GM12878 (cell line): ENCODE results near the gene DELE1. TPM values are rescaled to one million over a fixed set of nuclear protein-coding genes. Genes with fewer than 3 reads are reported as not detected.

Experiments used
- ATAC-seq: fragments of 200-7000 bp; cut with Tn5 transposase; 3 replicates; pipeline ENCODE4 v1.9.1; 2020; ENCODE audit warnings: mild to moderate bottlenecking, moderate library complexity
- BruUV-seq: library from RNA; stranded (reverse); fragments of 400-500 nt; replicated peaks from 2 replicates; lab custom pipeline; 2021; lab: Mats Ljungman, UMichigan
- CTCF ChIA-PET: fragments of 300-600 bp; sonication (Branson Sonifier 250); formaldehyde crosslinking; extraction: SDS; loops from one replicate; lab custom pipeline; 2021; ENCODE audit warnings: inconsistent platforms; lab: Yijun Ruan, JAX
- POLR2A ChIA-PET: fragments of 350-600 bp; formaldehyde crosslinking; extraction: SDS; loops from one replicate; lab custom pipeline; 2021; ENCODE audit warnings: inconsistent platforms; lab: Charles Lee
- RAD21 ChIA-PET: fragments of 300-600 bp; sonication (Branson Sonifier 250); formaldehyde crosslinking; loops from one replicate; lab custom pipeline; 2023; ENCODE audit warnings: antibody characterized with exemption; ENCODE audit not compliant: unreplicated experiment; lab: Charles Lee
- SMC1A ChIA-PET: fragments of 300-600 bp; sonication (Branson Sonifier 250); formaldehyde crosslinking; loops from one replicate; lab custom pipeline; 2023; ENCODE audit not compliant: unreplicated experiment, uncharacterized antibody; lab: Charles Lee
- DNase-seq: peaks from one replicate; pipeline ENCODE4 v3.0.0-alpha.2; 2011; ENCODE audit warnings: low read depth, low spot score
- FAIRE-seq: peaks from 3 replicates; lab custom pipeline; 2011; peaks lifted over from hg19 to GRCh38; lab: Jason Lieb, UNC
- H2AFZ ChIP-seq: 2 replicates; pipeline ENCODE4 v1.6.0; 2011; ENCODE audit warnings: low read depth, low read length, control low read depth; ENCODE audit not compliant: control insufficient read depth
- H3K27ac ChIP-seq: 2 replicates; pipeline ENCODE4 v1.5.1; 2011; ENCODE audit warnings: control low read depth; ENCODE audit not compliant: control insufficient read depth, insufficient read depth
- H3K27me3 ChIP-seq, 2 experiments: replicated peaks in 1 of 2; 2 replicates each; pipeline versions ENCODE4 v1.6.0 to v1.6.1; 2011; ENCODE audit warnings: low read length in 1 of 2; ENCODE audit not compliant: control insufficient read depth in 2 of 2, insufficient read depth in 2 of 2
- H3K36me3 ChIP-seq, 2 experiments: 2 replicates each; pipeline ENCODE4 v1.5.1; 2011; ENCODE audit warnings: low read length in 1 of 2; ENCODE audit not compliant: control insufficient read depth in 2 of 2, insufficient read depth in 2 of 2
- H3K4me1 ChIP-seq: 2 replicates; pipeline ENCODE4 v1.6.1; 2011; ENCODE audit warnings: mild to moderate bottlenecking, low read length, moderate library complexity, mixed read lengths; ENCODE audit not compliant: control insufficient read depth, insufficient read depth
- H3K4me2 ChIP-seq: 2 replicates; pipeline ENCODE4 v1.6.0; 2011; ENCODE audit warnings: control low read depth; ENCODE audit not compliant: control insufficient read depth, insufficient read depth
- H3K4me3 ChIP-seq: fragments of 200-600 bp; sonication (generic); 2 replicates; pipeline ENCODE4 v1.5.1; 2016
- H3K79me2 ChIP-seq: 2 replicates; pipeline ENCODE4 v1.6.0; 2011; ENCODE audit warnings: low read length; ENCODE audit not compliant: control insufficient read depth, insufficient read depth
- H3K9ac ChIP-seq: 2 replicates; pipeline ENCODE4 v1.8.0; 2011; ENCODE audit warnings: low read length, control low read depth, mixed read lengths; ENCODE audit not compliant: control insufficient read depth, insufficient read depth
- H3K9me3 ChIP-seq: replicated peaks from 3 replicates; pipeline ENCODE4 v1.5.1; 2011; ENCODE audit warnings: mild to moderate bottlenecking, low read length; ENCODE audit not compliant: control insufficient read depth, insufficient read depth
- H4K20me1 ChIP-seq: 2 replicates; pipeline ENCODE4 v1.6.0; 2011; ENCODE audit not compliant: control insufficient read depth, insufficient read depth
- POLR2A ChIP-seq: IDR thresholded peaks from 2 replicates; pipeline ENCODE4 v1.6.1; 2011; ENCODE audit warnings: low read depth, mild to moderate bottlenecking, low read length
- RBBP5 ChIP-seq: fragments of 200-600 bp; sonication (generic); conservative IDR thresholded peaks from 2 replicates; pipeline ENCODE4 v1.6.1; 2016
- TCF12 ChIP-seq: IDR thresholded peaks from 2 replicates; pipeline ENCODE4 v1.6.1; 2011; ENCODE audit warnings: low read depth, mild to moderate bottlenecking, low read length
- ZBTB11 ChIP-seq: fragments of 450-650 bp; formaldehyde crosslinking; IDR thresholded peaks from 2 replicates; pipeline ENCODE4 v1.5.0; 2022; ENCODE audit warnings: mild to moderate bottlenecking, missing genetic modification characterization
- ZNF207 ChIP-seq: fragments of 450-650 bp; IDR thresholded peaks from 2 replicates; pipeline ENCODE4 v1.6.1; 2014; ENCODE audit warnings: antibody characterized with exemption, mild to moderate bottlenecking, borderline replicate concordance
- WGBS: methylation state at CpG from one replicate; pipeline ENCODE4 v1.1.6; 2016; ENCODE audit warnings: low lambda C conversion rate; ENCODE audit not compliant: insufficient replicate concordance, insufficient coverage; ENCODE audit errors: missing lambda C conversion rate; 5-methylcytosine and 5-hydroxymethylcytosine counted together
- in situ Hi-C: fragments of 300-500 bp; cut with MboI; formaldehyde crosslinking; loops from 9 replicates; pipeline ENCODE4 v1.14.3; 2018; ENCODE audit warnings: mixed read lengths
- intact Hi-C: fragments of 100-400 bp; cut with micrococcal nuclease; formaldehyde crosslinking; loops from one replicate; pipeline ENCODE4 v1.14.2; 2022; ENCODE audit not compliant: unreplicated experiment
- polyA plus RNA-seq, 11 experiments: library from polyadenylated mRNA; depleted of rRNA in 4 of 11; unstranded in 6 of 11; stranded (reverse) in 5 of 11; fragments of >200 nt; fragmentation: Nextera tagmentation in 4 of 11; fragmentation: Illumina TruSeq in 1 of 11; extraction: Ambion mirVana in 4 of 11; extraction: Trizol in 1 of 11; gene quantifications; 1 replicate in 1 of 11; 2 replicates in 10 of 11; pipeline versions ENCODE4 v1.2.1 to v1.2.3, GENCODE V29; 2011 to 2016; ENCODE audit warnings: inconsistent platforms in 2 of 11, missing spikeins in 2 of 11, low read depth in 1 of 11
- total RNA-seq, 4 experiments: library from RNA; depleted of rRNA in 3 of 4; stranded (reverse); fragments of >200 nt in 3 of 4; fragmentation: Illumina TruSeq in 1 of 4; extraction: Trizol in 1 of 4; gene quantifications; 2 replicates each; pipeline versions ENCODE4 v1.2.1 to v1.2.3, GENCODE V29; 2013 to 2021

DELE1 gene
- total and polyA plus RNA-seq, 10 of the 15 experiments (the other 5 are each of a cell fraction or from before 2014, with no cell fraction given), result 18.9 to 71.4 (median 47.6) TPM

GRCh38 chr5:141941779-141942178, 18.1 kb downstream of the DELE1 start (continued):
- TF ChIP-seq ZBTB11 (CRISPR knock-in tag) (no peak), ZNF207 (no peak), TCF12 (no peak)

DNA sequence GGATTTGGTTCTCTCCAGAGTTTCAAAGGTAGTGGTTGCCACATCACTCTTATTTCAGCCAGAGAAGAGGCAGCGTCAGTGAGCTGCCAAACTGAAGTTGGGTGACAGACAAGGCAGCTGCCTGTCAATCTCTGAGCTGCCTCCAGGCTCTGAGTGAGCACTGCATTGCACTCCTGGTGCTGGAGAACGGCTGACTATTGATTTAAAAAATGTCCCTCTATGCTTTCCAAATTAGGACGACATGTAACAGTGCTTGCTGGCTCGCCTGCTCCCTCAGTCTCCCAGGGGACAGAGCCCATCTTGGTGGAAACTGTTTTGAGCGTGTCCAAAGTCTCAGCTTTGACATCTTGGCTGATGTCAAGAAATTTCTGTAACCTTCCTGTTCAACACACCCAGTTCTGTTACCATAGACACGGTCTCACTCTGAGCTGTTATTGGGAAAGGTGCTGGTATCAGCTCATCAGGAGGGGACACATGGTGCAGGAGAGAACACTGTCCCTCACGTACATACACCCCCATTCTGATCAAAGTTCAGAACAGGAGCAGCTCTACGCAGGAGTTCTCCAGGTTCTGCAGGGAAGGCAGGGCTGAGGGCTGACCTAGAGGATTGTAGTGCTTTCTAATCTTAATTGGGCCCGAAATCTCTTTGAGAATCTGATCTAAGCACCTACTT, 18.6 kb downstream of the DELE1 start:
- ChIA-PET CTCF (interaction anchor here (6.3 kb wide), 1 partner anchor 19 kb away, joined by 36 read pairs; no protein-coding TSS in a partner anchor), POLR2A (no interaction called here), RAD21 (no interaction called here), SMC1A (interaction anchor here (0.9 kb wide), 1 partner anchor 18 kb away, joined by 5 read pairs; no protein-coding TSS in a partner anchor)
- no peak for DNase-seq
- Histone ChIP-seq H3K36me3 (peaks cover 0 to 5% of the 10 kb centered on the region in 2 experiments; a peak in 3 of 4 replicates), H4K20me1 (no peaks in the 10 kb centered on the region), H2AFZ (no peak overlapping the region), H3K27me3 (no peaks in the 10 kb centered on the region), H3K4me3 (no peak overlapping the region), H3K9me3 (no peaks in the 10 kb centered on the region), H3K79me2 (no peaks in the 10 kb centered on the region), H3K27ac (no peak overlapping the region), H3K4me1 (no peaks in the 10 kb centered on the region), H3K4me2 (no peak overlapping the region), H3K9ac (no peak overlapping the region)
- no peak for ATAC-seq
- in situ Hi-C loops, result no loop called here
- no peak for FAIRE-seq
- TF ChIP-seq RBBP5 (no peak), POLR2A (0 out of 2 replicates have a peak, but pooled peaks have one; percentile 27)
- WGBS, result 71% methylated on average over 9 of the region's 9 CpGs
- no TSS peak for BruUV-seq
- intact Hi-C loops, result no loop called here
